Stimulated activated CD8-positive, alpha-beta memory T cell treated with anti-CD3 and anti-CD28 coated beads, Interleukin-7, amount 100 ng/mL, for 4 hours (primary cell): ENCODE results near the gene CEACAM3.

ENCODE experiments used
- DNase-seq, 2 donors: peaks; one replicate each; pipeline ENCODE4 v3.0.0-alpha.2; 2020; ENCODE audit warnings: low read depth in 2 of 2

Gene CEACAM3

DNA sequence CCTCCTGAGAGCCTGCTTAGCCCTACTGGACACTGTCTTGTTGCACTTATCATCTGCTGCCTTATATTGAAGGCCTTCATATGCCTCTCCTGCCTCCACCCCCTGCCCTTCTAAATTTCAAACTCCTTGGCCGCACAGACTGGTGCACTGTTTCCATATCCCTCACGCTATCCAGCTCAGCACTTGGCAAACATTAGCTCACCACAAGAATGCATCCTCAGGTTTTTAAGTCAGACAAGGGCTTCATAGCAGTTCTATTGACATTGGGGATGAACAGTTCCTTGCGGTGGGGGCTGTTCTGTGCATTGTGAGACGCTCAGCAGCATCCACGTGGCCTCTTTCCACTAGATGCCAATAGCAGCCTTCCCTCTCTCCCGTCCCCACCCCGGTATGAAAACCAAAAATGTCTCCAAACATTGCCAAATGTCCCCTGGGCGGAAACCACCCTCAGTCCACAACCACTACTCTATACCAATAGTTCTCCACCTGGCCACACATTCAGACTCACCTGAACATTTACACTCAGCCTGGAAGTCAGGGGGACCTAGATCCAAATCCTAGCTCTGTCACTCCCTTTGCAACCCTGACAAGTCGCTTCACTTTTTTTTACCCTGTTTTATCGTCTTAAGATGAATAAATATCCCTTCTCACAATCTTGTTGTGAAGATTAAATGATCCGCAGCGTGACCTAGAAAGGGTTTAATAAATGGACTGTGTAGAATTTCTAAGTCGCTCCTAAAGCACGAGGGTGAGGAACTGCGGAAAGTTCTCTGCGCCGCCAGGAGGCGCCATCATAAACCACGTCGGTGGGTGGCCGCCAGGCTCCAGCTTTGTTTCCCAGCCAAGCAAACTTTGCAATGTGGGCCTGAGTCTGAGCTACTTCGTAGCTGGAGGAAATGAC is 3.6 kb upstream of the CEACAM3 start:
- peak in 1 of 2 donors; percentile 41 for DNase-seq

GRCh38 chr19:41793414-41793727 is 3.0 kb upstream of the CEACAM3 start:
- DNase-seq: no peak

- peak; percentile 34 to 42 for DNase-seq
These were observed 1.3 kb upstream of the CEACAM3 start for GRCh38 chr19:41795031-41795461.

GRCh38 chr19:41796901-41797300 is 514 bp downstream of the CEACAM3 start:
- DNase-seq: no peak

DNA sequence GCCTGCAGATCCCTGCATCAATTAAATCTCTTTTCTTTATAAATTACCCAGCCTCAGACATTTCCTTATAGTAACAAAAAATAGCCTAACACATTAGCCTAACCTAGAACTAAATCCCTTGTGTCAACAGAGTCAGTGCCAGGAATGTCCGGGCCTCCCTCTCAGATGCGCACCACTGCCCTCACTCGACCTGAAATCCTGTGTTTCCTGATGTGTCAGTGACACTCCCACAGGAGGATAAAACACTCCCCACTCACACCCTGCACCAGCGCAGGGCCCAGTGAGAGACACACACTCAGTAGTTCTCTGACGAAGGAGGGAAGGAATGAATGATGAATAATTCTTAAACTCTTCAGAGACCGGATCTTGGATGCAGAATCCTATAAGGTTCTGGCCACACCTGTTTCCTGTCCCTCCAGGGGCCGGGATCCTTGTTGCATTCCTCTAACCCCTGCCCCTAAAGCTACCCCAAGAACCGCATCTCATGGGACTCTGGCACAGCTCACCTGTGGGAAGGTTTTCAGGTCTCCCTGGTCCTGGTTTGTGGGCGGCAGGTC is 3.1 kb downstream of the CEACAM3 start:
- no peak for DNase-seq

GRCh38 chr19:41801031-41801430 is 4.6 kb downstream of the CEACAM3 start:
- DNase-seq: no peak

DNA sequence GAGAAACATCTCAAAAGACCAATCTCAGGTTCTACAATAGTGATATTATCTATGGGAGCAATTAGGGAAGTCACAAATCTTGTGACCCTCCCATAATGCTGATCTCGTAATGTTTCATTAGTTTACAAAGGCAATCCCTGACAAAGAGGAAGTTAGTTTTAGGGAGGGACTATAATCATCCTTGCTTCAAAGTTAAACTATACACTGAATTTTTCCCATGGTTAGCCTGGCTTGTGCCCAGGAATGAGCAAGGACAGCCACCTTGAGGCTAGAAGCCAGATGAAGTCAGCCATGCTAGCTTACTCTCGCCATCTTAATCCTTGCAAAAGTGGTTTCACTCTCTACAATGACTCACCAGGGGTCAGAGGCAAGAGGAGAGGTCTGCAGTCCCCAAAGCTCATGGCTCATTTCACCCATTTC is 5.4 kb downstream of the CEACAM3 start:
- no peak for DNase-seq

GRCh38 chr19:41802770-41803169 is 6.4 kb downstream of the CEACAM3 start:
- DNase-seq: no peak

GRCh38 chr19:41804336-41804735 is 7.9 kb downstream of the CEACAM3 start:
- DNase-seq: no peak

DNA sequence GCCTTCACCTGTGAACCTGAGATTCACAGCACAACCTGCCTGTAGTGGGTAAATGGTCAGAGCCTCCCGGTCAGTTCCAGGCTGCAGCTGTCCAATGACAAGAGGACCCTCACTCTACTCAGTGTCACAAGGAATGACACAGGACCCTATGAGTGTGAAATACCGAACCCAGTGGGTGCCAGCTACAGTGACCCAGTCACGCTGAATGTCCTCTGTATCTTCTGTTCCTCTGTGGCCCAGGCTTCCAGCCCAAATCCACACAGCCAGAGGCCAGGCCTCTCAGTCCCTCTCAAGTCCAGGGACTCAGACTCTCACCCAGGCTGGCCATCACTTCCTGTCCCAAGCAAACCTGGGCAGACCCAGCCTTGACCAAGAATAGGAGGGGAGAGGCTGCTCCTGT is 10.8 kb downstream of the CEACAM3 start:
- no peak for DNase-seq

DNA sequence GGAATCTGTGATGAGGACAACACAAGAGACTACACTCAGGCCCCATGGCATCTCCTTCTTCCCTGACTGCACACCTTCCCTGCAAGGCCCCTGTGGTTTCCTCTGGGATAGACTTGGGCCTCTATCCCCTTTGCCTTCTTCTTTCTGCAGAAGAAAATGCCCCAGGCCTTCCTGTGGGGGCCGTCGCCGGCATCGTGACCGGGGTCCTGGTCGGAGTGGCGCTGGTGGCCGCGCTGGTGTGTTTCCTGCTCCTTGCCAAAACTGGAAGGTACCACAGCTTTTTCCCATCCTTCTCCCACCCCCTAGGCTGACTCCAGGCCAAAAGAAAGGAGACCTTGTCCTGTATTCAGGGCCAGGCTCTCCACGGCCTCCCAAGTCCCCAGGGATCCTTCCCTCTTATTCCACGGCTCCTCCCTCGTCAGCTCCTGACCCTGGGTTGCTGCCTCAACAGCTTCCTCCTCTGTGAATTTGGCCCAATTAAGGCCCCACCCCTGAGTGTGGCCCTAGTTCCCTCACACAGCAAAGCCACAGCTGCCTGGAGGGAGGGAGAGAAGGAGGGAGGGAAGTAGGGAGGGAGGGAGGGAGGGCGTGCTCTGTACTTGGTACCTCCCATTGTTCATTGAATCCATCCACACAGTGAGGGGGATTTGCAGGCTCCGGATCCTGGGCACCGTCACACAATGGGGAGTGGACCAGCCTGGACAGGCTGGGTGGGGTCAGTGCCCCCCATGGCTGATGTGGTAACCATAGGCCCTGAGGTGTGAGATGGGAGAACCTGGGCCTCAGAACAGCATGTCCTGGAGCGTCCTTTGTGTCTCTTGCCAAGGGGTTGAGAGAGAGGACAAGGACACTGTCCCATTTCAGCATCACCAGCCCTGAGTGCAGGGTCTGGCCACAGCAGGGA is 12.5 kb downstream of the CEACAM3 start:
- no peak for DNase-seq

- DNase-seq: no peak
These were observed 13.9 kb downstream of the CEACAM3 start for GRCh38 chr19:41810301-41810700.

DNA sequence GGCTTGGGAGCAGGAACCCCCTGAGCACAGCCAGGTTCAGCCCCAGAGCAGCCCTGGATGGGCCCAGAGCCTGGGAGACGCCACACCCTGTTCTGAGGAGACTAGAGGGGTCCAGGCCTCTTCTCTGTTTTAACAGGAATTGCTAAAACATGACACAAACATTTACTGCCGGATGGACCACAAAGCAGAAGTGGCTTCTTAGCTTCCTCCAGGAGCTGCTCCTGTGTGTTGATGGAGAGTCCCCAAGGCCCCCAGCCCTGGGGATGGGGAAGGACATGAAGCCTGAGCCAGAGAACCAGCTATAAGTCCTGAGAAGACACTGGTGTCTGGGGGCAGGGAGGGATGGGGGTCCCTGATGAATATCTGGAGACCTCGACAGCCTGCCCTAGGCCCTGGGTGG is 14.6 kb downstream of the CEACAM3 start:
- no peak for DNase-seq

DNA sequence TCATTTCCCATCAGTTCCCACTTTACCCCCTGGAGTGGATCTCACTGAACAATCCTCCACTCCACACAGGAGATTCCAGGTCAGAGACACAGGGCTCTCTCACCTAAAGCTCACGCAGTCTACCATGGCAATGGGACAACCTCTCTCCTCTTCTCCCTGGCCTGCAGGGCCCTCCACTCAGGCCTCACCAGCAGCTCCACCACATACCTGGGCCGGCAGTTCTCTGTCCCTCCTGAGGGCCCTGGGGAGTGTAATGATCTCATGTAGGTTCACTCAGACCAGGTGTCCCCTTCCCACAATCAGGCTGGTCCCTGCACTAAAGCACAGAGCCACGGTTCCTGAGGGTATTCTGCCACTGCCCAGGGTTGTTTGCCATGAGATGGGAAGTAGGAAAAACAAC is 15.6 kb downstream of the CEACAM3 start:
- no peak for DNase-seq

GRCh38 chr19:41813911-41814310 is 17.5 kb downstream of the CEACAM3 start:
- DNase-seq: no peak

DNA sequence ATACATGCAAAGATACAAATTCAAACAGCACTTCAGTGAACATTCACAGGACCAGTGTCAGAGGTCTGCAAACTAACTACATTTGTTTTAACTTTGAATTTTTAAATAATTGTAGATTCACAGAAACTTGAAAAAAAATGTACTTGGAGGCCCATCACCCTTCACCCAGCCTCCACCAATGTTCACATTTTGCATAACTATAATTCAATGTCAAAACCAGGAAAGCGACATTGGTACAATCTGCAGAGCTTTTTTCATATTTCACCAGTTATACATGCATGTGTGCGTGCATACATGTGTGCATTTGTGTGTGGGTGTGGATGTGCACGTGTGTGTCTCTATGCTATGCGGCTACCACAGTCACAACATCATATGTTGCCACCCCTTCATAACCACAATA is 18.9 kb downstream of the CEACAM3 start:
- DNase-seq: no peak

DNA sequence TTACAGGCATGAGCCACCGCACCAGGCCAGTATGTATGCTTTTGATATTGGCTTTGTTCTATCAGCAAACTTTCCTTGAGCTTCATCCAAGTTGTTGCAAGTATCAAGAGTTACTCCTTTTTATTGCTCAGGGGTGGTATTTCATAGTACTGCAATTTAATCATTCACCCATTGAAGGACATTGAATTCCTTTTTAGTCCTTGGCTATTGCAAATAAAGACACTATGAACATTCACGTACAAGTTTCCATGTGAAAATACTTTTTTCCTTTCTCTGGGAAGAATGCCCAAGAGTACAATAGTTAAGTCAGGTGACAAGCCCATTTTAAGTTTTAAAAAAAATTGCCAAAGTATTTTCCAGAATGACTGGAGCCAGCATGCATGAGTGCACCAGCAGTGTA is 20.4 kb downstream of the CEACAM3 start:
- no peak for DNase-seq

DNA sequence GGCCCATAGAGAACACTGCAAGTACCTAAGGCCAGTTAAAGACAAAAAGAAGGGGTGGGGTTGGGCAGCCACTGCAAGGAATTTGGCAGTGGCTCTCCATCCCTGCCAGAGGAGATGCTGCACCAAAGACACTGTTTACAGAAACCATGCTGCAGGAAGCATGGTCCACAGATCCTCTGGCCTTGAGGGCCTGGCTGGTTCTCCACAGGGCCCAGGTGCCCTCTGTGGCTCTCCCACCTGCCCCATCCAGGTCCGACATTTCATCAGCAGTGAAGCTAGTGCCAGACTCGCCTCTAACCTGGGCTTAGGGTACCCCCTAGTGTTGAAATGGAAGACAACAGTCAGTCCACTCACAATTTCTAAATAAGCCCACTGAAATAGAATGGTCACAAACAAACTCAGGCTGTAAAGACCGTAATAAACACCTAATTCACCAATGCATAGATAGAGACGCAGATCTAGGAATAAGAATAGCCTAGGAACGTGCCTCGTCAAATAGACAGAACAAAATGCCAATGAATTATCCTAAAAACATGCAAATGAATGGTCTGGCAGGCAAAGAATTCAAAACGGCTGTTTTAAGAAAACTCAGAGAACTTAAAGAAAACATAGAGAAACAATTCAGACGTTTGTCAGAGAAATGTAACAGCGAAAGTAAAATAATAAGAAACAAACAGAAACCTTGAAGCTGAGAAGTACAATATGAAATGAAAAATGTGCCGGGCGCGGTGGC is 24.8 kb downstream of the CEACAM3 start:
- DNase-seq: peak in 1 of 2 donors; percentile 6

DNA sequence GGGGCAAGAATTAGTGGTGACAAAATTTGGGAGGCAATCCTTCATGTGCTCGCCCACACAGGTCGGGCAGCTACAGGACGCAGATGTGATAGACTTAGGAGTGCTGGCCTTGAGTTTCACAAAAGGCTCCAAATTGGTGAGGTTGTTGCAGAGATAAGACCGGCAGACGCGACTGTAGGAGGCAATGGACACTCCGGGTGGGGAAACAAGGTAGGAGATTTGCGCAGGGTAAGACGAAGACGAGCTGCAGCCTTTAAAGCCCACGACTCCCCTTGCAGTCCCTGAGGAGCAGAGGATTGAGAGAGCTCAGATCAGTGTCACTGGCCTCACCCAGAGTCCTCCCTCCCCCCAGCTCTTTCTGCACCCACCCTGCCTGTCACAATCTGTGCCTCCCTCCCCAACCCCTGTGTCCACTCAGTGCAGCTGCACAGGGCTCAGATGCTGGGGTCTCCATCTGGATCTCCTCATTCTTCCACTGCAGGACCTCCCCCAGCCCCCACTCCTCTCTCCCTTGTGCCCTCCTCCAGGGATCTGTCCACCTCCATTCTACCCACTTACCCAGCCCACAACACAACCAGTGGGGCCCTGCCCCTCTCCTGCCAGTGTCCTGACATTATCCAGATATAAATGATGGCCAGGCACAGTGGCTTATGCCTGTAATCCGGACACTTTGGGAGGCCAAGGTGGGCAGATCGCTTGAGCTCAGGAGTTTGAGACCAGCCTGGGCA is 41.8 kb downstream of the CEACAM3 start:
- DNase-seq: no peak

GRCh38 chr19:41839211-41839610 is 42.8 kb downstream of the CEACAM3 start:
- no peak for DNase-seq

GRCh38 chr19:41843371-41843770 is 47.0 kb downstream of the CEACAM3 start:
- DNase-seq: no peak
